K562 (cell line): ENCODE data around the gene UBA1. TPM values are rescaled to one million over a fixed set of nuclear protein-coding genes. Genes with fewer than 3 reads are reported as not detected.

Experiments
- CHD7 ChIP-seq: fragments of 200-600 bp; sonication (generic); IDR thresholded peaks from one replicate; pipeline ENCODE4 v1.6.1; 2012; ENCODE audit warnings: mild to moderate bottlenecking, low read depth, low read length, inconsistent platforms
- XRCC5 ChIP-seq: fragments of 200-400 bp; formaldehyde crosslinking; IDR thresholded peaks from 2 replicates; pipeline ENCODE4 v1.6.1; 2017; ENCODE audit warnings: low read depth, mild to moderate bottlenecking, low read length
- polyA plus RNA-seq, 8 experiments: library from polyadenylated mRNA; depleted of rRNA in 4 of 8; stranded (reverse) in 5 of 8; unstranded in 3 of 8; fragments of >200 nt; fragmentation: Nextera tagmentation in 2 of 8; fragmentation: Illumina TruSeq in 1 of 8; extraction: Ambion mirVana in 2 of 8; extraction: Trizol in 1 of 8; gene quantifications; 2 replicates each; pipeline versions ENCODE4 v1.2.1 to v1.2.3, GENCODE V29; 2011 to 2014; ENCODE audit warnings: inconsistent platforms in 1 of 8, missing spikeins in 1 of 8
- total RNA-seq, 7 experiments: library from RNA; depleted of rRNA in 6 of 7; stranded (reverse); fragments of >200 nt in 6 of 7; fragmentation: Illumina TruSeq in 2 of 7; extraction: Trizol in 2 of 7; gene quantifications; 2 replicates each; pipeline versions ENCODE4 v1.2.1 to v1.2.3, GENCODE V29; 2011 to 2021; ENCODE audit warnings: low replicate concordance in 1 of 7

Gene UBA1
- total and polyA plus RNA-seq, 9 of the 15 experiments (the other 6 are each of a cell fraction or from before 2014, with no cell fraction given) = 32.0 to 174 (median 93.6) TPM

- TF ChIP-seq CHD7 (no peak), XRCC5 (no peak)
These were observed 21.8 kb downstream of the UBA1 start (continued) for GRCh38 chrX:47215291-47215900.
